Panc1 (cell line): ENCODE measurements around the gene ZFYVE27. TPM values are rescaled to one million over a fixed set of nuclear protein-coding genes. Genes with fewer than 3 reads are reported as not detected.

Source experiments
- ATAC-seq: fragments of 200-7000 bp; cut with Tn5 transposase; 2 replicates; pipeline ENCODE4 v1.9.1; 2020; ENCODE audit warnings: mild to moderate bottlenecking, moderate library complexity
- BruUV-seq: library from RNA; stranded (reverse); fragments of 400-500 nt; replicated peaks from 2 replicates; lab custom pipeline; 2021; lab: Mats Ljungman, UMichigan
- CTCF ChIA-PET: fragments of 300-600 bp; sonication (Branson Sonifier 250); formaldehyde crosslinking; loops from one replicate; lab custom pipeline; 2022; ENCODE audit warnings: antibody characterized with exemption; lab: Charles Lee
- POLR2A ChIA-PET: fragments of 300-600 bp; sonication (Branson Sonifier 250); formaldehyde crosslinking; loops from one replicate; lab custom pipeline; 2022; ENCODE audit warnings: antibody characterized with exemption; lab: Charles Lee
- DNase-seq: peaks from one replicate; pipeline ENCODE4 v3.0.0-alpha.2; 2010; ENCODE audit warnings: low read depth, low spot score
- H3K27ac ChIP-seq: 2 replicates; pipeline ENCODE4 v1.5.1; 2011; ENCODE audit warnings: mild to moderate bottlenecking, low read length, inconsistent platforms
- H3K27me3 ChIP-seq: fragments of 200-500 bp; sonication (Bioruptor generic); 2 replicates; pipeline ENCODE4 v1.6.0; 2014; ENCODE audit warnings: low read length, inconsistent platforms; ENCODE audit not compliant: control insufficient read depth, insufficient read depth
- H3K36me3 ChIP-seq: fragments of 200-500 bp; sonication (Bioruptor generic); 2 replicates; pipeline ENCODE4 v1.5.1; 2014; ENCODE audit warnings: inconsistent platforms, mild to moderate bottlenecking, low read length, moderate library complexity; ENCODE audit not compliant: control insufficient read depth, insufficient read depth
- H3K4me1 ChIP-seq: 2 replicates; pipeline ENCODE4 v1.5.1; 2011; ENCODE audit warnings: inconsistent platforms, mild to moderate bottlenecking, low read length, moderate library complexity; ENCODE audit not compliant: control insufficient read depth, insufficient read depth
- H3K4me3 ChIP-seq, 2 experiments: 2 replicates each; pipeline ENCODE4 v1.5.1; 2011 to 2012; ENCODE audit warnings: low read depth in 2 of 2, low read length in 2 of 2, mild to moderate bottlenecking in 2 of 2, inconsistent platforms in 1 of 2, moderate library complexity in 1 of 2
- H3K9me3 ChIP-seq: fragments of 200-500 bp; sonication (Bioruptor generic); 2 replicates; pipeline ENCODE4 v1.5.1; 2014; ENCODE audit warnings: low read depth, mild to moderate bottlenecking, inconsistent platforms, low read length, moderate library complexity; ENCODE audit not compliant: control insufficient read depth, insufficient read depth
- POLR2AphosphoS5 ChIP-seq: IDR thresholded peaks from 2 replicates; pipeline ENCODE4 v1.6.1; 2012; ENCODE audit warnings: mild to moderate bottlenecking, low read depth, low read length, moderate library complexity
- REST ChIP-seq, 2 experiments: IDR thresholded peaks; 2 replicates each; pipeline ENCODE4 v1.6.1; 2011 to 2012; ENCODE audit warnings: low read depth in 2 of 2, control low read depth in 1 of 2, low read length in 1 of 2, mild to moderate bottlenecking in 1 of 2, moderate library complexity in 1 of 2; ENCODE audit not compliant: insufficient read depth in 1 of 2
- SIN3A ChIP-seq: IDR thresholded peaks from 2 replicates; pipeline ENCODE4 v1.6.1; 2012; ENCODE audit warnings: low read depth, mild to moderate bottlenecking, low read length, moderate library complexity, borderline replicate concordance; ENCODE audit not compliant: insufficient read depth
- TCF7L2 ChIP-seq: IDR thresholded peaks from 2 replicates; pipeline ENCODE4 v1.6.1; 2011; ENCODE audit warnings: mild to moderate bottlenecking, low read depth, low read length, inconsistent platforms
- in situ Hi-C: cut with HindIII; loops from 2 replicates; pipeline ENCODE4 v1.10.0; 2016; ENCODE audit warnings: low sequenced_read_pairs, low pct_unique_long_range_greater_than_20kb
- intact Hi-C: fragments of 100-400 bp; cut with micrococcal nuclease; formaldehyde crosslinking; loops from one replicate; pipeline ENCODE4 v1.10.0; 2022; ENCODE audit not compliant: unreplicated experiment
- total RNA-seq: library from RNA; stranded (reverse); gene quantifications from one replicate; pipeline ENCODE4 v1.2.1, GENCODE V29; 2021; ENCODE audit not compliant: unreplicated experiment
- TF ChIP-seq, protein P1 (sequence below): fragments of 450-650 bp; IDR thresholded peaks from 2 replicates; pipeline ENCODE4 v1.5.1; 2017; ENCODE audit warnings: mild to moderate bottlenecking

ZFYVE27 gene
- total RNA-seq, 1 experiment from 2014 or later, result 37.9 TPM

- Histone ChIP-seq H3K27me3 (peaks cover 14% of the 10 kb centered on the region), H3K27ac (no peak overlapping the region), H3K4me3 (no peak overlapping the region), H3K9me3 (peaks cover 8% of the 10 kb centered on the region; the same call in 1 of the 2 replicates), H3K4me1 (no peaks in the 10 kb centered on the region), H3K36me3 (no peaks in the 10 kb centered on the region)
- POLR2A ChIA-PET, result no interaction called here
- intact Hi-C loops, result loop anchor here (10.0 kb wide), 1 partner anchor 248 kb away; no protein-coding TSS in a partner anchor
- no peak for ATAC-seq
- CTCF ChIA-PET, result interaction anchor here (0.6 kb wide), 1 partner anchor 80 kb away, joined by 3 read pairs; no protein-coding TSS in a partner anchor
- BruUV-seq, result no TSS peak
- in situ Hi-C loops, result no loop called here
- TF ChIP-seq POLR2AphosphoS5, result no peak
- no peak for TF ChIP-seq SIN3A
- no peak for TF ChIP-seq REST (IDR thresholded peaks at IDR 0.05; ENCODE audit: insufficient read depth in 1 of 2, low read depth in 2 of 2, low read length in 1 of 2)
- TF ChIP-seq, protein P1, sequence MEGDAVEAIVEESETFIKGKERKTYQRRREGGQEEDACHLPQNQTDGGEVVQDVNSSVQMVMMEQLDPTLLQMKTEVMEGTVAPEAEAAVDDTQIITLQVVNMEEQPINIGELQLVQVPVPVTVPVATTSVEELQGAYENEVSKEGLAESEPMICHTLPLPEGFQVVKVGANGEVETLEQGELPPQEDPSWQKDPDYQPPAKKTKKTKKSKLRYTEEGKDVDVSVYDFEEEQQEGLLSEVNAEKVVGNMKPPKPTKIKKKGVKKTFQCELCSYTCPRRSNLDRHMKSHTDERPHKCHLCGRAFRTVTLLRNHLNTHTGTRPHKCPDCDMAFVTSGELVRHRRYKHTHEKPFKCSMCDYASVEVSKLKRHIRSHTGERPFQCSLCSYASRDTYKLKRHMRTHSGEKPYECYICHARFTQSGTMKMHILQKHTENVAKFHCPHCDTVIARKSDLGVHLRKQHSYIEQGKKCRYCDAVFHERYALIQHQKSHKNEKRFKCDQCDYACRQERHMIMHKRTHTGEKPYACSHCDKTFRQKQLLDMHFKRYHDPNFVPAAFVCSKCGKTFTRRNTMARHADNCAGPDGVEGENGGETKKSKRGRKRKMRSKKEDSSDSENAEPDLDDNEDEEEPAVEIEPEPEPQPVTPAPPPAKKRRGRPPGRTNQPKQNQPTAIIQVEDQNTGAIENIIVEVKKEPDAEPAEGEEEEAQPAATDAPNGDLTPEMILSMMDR, result no peak
- TF ChIP-seq TCF7L2, result no peak
- no peak for DNase-seq
Observed at GRCh38 chr10:97796651-97797050, 59.7 kb downstream of the ZFYVE27 start.

DNA sequence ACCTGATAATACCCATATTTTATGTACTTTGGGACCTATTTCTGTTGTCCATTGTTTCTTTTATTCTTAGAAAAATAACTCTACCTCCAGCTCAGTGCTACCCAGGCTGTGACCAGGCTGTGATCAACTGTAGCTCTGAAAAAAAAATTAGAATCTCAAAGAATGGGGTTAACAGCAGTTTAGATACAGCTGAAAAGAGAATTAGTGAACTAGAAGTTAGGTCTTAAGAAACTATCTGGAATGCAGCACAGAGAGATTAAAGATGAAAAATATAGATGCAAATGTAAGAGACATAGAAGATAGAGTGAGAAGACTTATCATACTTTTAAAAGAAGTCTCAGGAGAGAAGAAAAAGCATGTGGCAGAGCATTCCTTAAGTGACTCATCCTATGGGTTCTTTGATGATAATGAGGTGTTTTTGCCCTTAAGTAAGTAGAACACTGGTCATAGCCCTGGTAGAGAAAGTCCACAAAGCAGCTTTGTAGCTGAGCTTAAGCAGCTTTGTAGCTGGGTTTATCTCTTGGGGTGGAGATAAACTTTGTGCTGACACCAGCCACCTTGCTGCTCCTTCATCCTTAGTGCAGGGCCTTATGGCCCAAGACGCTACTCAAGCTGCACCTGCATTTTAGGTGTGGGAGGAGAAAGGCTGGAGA, 62.2 kb downstream of the ZFYVE27 start:
- Histone ChIP-seq H3K36me3 (no peaks in the 10 kb centered on the region), H3K27me3 (peaks cover 14% of the 10 kb centered on the region), H3K27ac (no peak overlapping the region), H3K4me3 (no peak overlapping the region), H3K9me3 (peaks cover 8% of the 10 kb centered on the region; the same call in 1 of the 2 replicates), H3K4me1 (no peaks in the 10 kb centered on the region)
- intact Hi-C loops, result loop anchor here (10.0 kb wide), 1 partner anchor 246 kb away; no protein-coding TSS in a partner anchor
- no peak for ATAC-seq
- POLR2A ChIA-PET, result no interaction called here
- no TSS peak for BruUV-seq
- TF ChIP-seq REST (IDR thresholded peaks at IDR 0.05; ENCODE audit: insufficient read depth in 1 of 2, low read depth in 2 of 2, low read length in 1 of 2), result no peak
- TF ChIP-seq POLR2AphosphoS5, result no peak
- no peak for TF ChIP-seq SIN3A
- TF ChIP-seq TCF7L2, result no peak
- TF ChIP-seq, protein P1, result no peak
- no peak for DNase-seq
- CTCF ChIA-PET, result no interaction called here
- in situ Hi-C loops, result no loop called here
